GM21390 (cell line): ENCODE results near the gene OR2AE1.
A peak's percentile ranks its signal among the peaks of the same experiment; 100 is the strongest.

Experiments used
- ATAC-seq: cut with Tn5 transposase; IDR thresholded peaks from one replicate; pipeline ENCODE4 v1.9.1; 2021; ENCODE audit not compliant: unreplicated experiment

Gene OR2AE1

GRCh38 chr7:99860281-99861127 lies 16.3 kb downstream of the OR2AE1 start:
- no peak for ATAC-seq

- no peak for ATAC-seq
Measured at GRCh38 chr7:99855236-99855635, 21.6 kb downstream of the OR2AE1 start.

GRCh38 chr7:99848420-99849216 lies 28.2 kb downstream of the OR2AE1 start:
- ATAC-seq: no peak

- no peak for ATAC-seq
Measured at GRCh38 chr7:99844328-99844727, 32.5 kb downstream of the OR2AE1 start.

GRCh38 chr7:99843808-99844207 lies 33.0 kb downstream of the OR2AE1 start:
- no peak for ATAC-seq

GRCh38 chr7:99842926-99843325 lies 33.9 kb downstream of the OR2AE1 start:
- ATAC-seq: no peak

- no peak for ATAC-seq
Measured at GRCh38 chr7:99840136-99840869, 36.5 kb downstream of the OR2AE1 start.

GRCh38 chr7:99839287-99840021 lies 37.4 kb downstream of the OR2AE1 start:
- no peak for ATAC-seq

GRCh38 chr7:99837649-99838361 lies 39.0 kb downstream of the OR2AE1 start:
- ATAC-seq: peak; percentile 48

GRCh38 chr7:99835189-99835588 lies 41.6 kb downstream of the OR2AE1 start:
- no peak for ATAC-seq

- no peak for ATAC-seq
Measured at GRCh38 chr7:99834382-99834781, 42.5 kb downstream of the OR2AE1 start.

GRCh38 chr7:99833289-99833877 lies 43.5 kb downstream of the OR2AE1 start:
- no peak for ATAC-seq

GRCh38 chr7:99831595-99831994 lies 45.2 kb downstream of the OR2AE1 start:
- ATAC-seq: no peak

GRCh38 chr7:99829524-99830160 lies 47.2 kb downstream of the OR2AE1 start:
- no peak for ATAC-seq

- no peak for ATAC-seq
Measured at GRCh38 chr7:99828811-99829210, 48.0 kb downstream of the OR2AE1 start.

GRCh38 chr7:99827040-99827778 lies 49.6 kb downstream of the OR2AE1 start:
- no peak for ATAC-seq
